H9 (cell line): ENCODE data around the gene MMD. TPM values are rescaled to one million over a fixed set of nuclear protein-coding genes. Genes with fewer than 3 reads are reported as not detected.

Experiments
- DNase-seq: peaks from one replicate; pipeline ENCODE4 v3.0.0-alpha.2; 2017
- H2AFZ ChIP-seq: one replicate; pipeline ENCODE4 v1.6.1; 2013; ENCODE audit warnings: mild to moderate bottlenecking, low read length, control low read depth, moderate library complexity
- H2AK5ac ChIP-seq: 2 replicates; pipeline ENCODE4 v1.6.1; 2013; ENCODE audit warnings: low read length, control low read depth, mixed read lengths; ENCODE audit not compliant: insufficient read length
- H2BK120ac ChIP-seq: one replicate; pipeline ENCODE4 v1.6.1; 2013; ENCODE audit warnings: low read depth, mild to moderate bottlenecking, low read length, control low read depth, inconsistent platforms; ENCODE audit not compliant: poor library complexity, severe bottlenecking
- H2BK12ac ChIP-seq: 2 replicates; pipeline ENCODE4 v1.6.1; 2013; ENCODE audit warnings: low read length, control low read depth, mixed read lengths, low read depth; ENCODE audit not compliant: insufficient read length
- H2BK15ac ChIP-seq: 2 replicates; pipeline ENCODE4 v1.6.1; 2013; ENCODE audit warnings: low read depth, low read length, control low read depth
- H2BK20ac ChIP-seq: one replicate; pipeline ENCODE4 v1.6.1; 2013; ENCODE audit warnings: low read depth, mild to moderate bottlenecking, low read length, control low read depth, inconsistent platforms; ENCODE audit not compliant: poor library complexity, severe bottlenecking
- H2BK5ac ChIP-seq: 2 replicates; pipeline ENCODE4 v1.6.1; 2013; ENCODE audit warnings: low read length, control low read depth, mixed read lengths; ENCODE audit not compliant: insufficient read length
- H3K14ac ChIP-seq: 2 replicates; pipeline ENCODE4 v1.6.1; 2013; ENCODE audit warnings: low read length, control low read depth; ENCODE audit not compliant: insufficient read depth
- H3K18ac ChIP-seq: 2 replicates; pipeline ENCODE4 v1.6.1; 2013; ENCODE audit warnings: low read depth, mild to moderate bottlenecking, mixed read lengths, low read length, control low read depth; ENCODE audit not compliant: insufficient read length
- H3K23ac ChIP-seq: 2 replicates; pipeline ENCODE4 v1.6.1; 2013; ENCODE audit warnings: low read length, control low read depth, mixed read lengths, low read depth; ENCODE audit not compliant: insufficient read length
- H3K23me2 ChIP-seq: 2 replicates; pipeline ENCODE4 v1.6.1; 2013; ENCODE audit warnings: low read depth, mild to moderate bottlenecking, mixed read lengths, low read length, control low read depth; ENCODE audit not compliant: insufficient read length, poor library complexity, severe bottlenecking
- H3K27ac ChIP-seq: 2 replicates; pipeline ENCODE4 v1.5.1; 2013; ENCODE audit warnings: low read length, control low read depth, mixed read lengths, low read depth; ENCODE audit not compliant: insufficient read length
- H3K27me3 ChIP-seq: 2 replicates; pipeline ENCODE4 v1.6.1; 2013; ENCODE audit warnings: low read length, control low read depth, inconsistent platforms; ENCODE audit not compliant: insufficient read depth
- H3K4ac ChIP-seq: 2 replicates; pipeline ENCODE4 v1.6.1; 2013; ENCODE audit warnings: low read depth, mild to moderate bottlenecking, control low read depth, inconsistent platforms, low read length, moderate library complexity
- H3K4me1 ChIP-seq: 2 replicates; pipeline ENCODE4 v1.6.1; 2013; ENCODE audit warnings: low read length, control low read depth, inconsistent platforms; ENCODE audit not compliant: insufficient read depth
- H3K4me2 ChIP-seq: 2 replicates; pipeline ENCODE4 v1.6.1; 2013; ENCODE audit warnings: low read length, control low read depth, mixed read lengths; ENCODE audit not compliant: insufficient read length, insufficient read depth
- H3K56ac ChIP-seq: 2 replicates; pipeline ENCODE4 v1.6.1; 2013; ENCODE audit warnings: low read depth, mild to moderate bottlenecking, mixed read lengths, low read length, control low read depth; ENCODE audit not compliant: insufficient read length
- H3K79me1 ChIP-seq: 2 replicates; pipeline ENCODE4 v1.6.1; 2013; ENCODE audit warnings: low read depth, mild to moderate bottlenecking, moderate library complexity, low read length, control low read depth, inconsistent platforms; ENCODE audit not compliant: insufficient read depth, poor library complexity, severe bottlenecking
- H3K79me2 ChIP-seq: 2 replicates; pipeline ENCODE4 v1.6.1; 2013; ENCODE audit warnings: low read length, control low read depth, inconsistent platforms; ENCODE audit not compliant: insufficient read depth
- H3K9ac ChIP-seq: 2 replicates; pipeline ENCODE4 v1.6.1; 2013; ENCODE audit warnings: low read length, control low read depth, mixed read lengths; ENCODE audit not compliant: insufficient read length; ENCODE audit errors: extremely low read depth
- H3K9me3 ChIP-seq: one replicate; pipeline ENCODE4 v1.6.1; 2013; ENCODE audit warnings: low read depth, low read length, inconsistent platforms; ENCODE audit not compliant: control insufficient read depth
- H3T11ph ChIP-seq: one replicate; pipeline ENCODE4 v1.6.1; 2013; ENCODE audit warnings: mild to moderate bottlenecking, low read length, control low read depth, inconsistent platforms
- H4K20me1 ChIP-seq: one replicate; pipeline ENCODE4 v1.6.1; 2013; ENCODE audit not compliant: control insufficient read depth, insufficient read length, insufficient read depth
- H4K5ac ChIP-seq: 2 replicates; pipeline ENCODE4 v1.6.1; 2013; ENCODE audit warnings: low read depth, mild to moderate bottlenecking, mixed read lengths, low read length, control low read depth; ENCODE audit not compliant: insufficient read length
- H4K8ac ChIP-seq: replicated peaks from 2 replicates; pipeline ENCODE4 v1.6.1; 2013; ENCODE audit warnings: low read length, control low read depth, mixed read lengths, low read depth; ENCODE audit not compliant: insufficient read length
- H4K91ac ChIP-seq: 2 replicates; pipeline ENCODE4 v1.6.1; 2013; ENCODE audit warnings: low read depth, mild to moderate bottlenecking, moderate library complexity, mixed read lengths, low read length, control low read depth; ENCODE audit not compliant: insufficient read length
- H3K27ac Mint-ChIP-seq, 3 experiments: 2 replicates in 2 of 3; 3 replicates in 1 of 3; pipeline ENCODE4 v1.8.0; 2020 to 2021; ENCODE audit warnings: mixed read lengths in 3 of 3, mild to moderate bottlenecking in 1 of 3, moderate library complexity in 1 of 3
- H3K27me3 Mint-ChIP-seq: 2 replicates; pipeline ENCODE4 v1.8.0; 2021; ENCODE audit warnings: low read depth, mild to moderate bottlenecking, moderate library complexity, mixed read lengths
- H3K36me3 Mint-ChIP-seq, 3 experiments: 2 replicates in 2 of 3; 3 replicates in 1 of 3; pipeline ENCODE4 v1.8.0; 2020 to 2021; ENCODE audit warnings: low read depth in 3 of 3, mixed read lengths in 3 of 3; ENCODE audit not compliant: insufficient read depth in 1 of 3
- H3K4me1 Mint-ChIP-seq, 2 experiments: 2 replicates each; pipeline ENCODE4 v1.8.0; 2020; ENCODE audit warnings: mixed read lengths in 2 of 2
- H3K4me3 Mint-ChIP-seq, 2 experiments: 2 replicates in 1 of 2; 3 replicates in 1 of 2; pipeline ENCODE4 v1.8.0; 2020 to 2021; ENCODE audit warnings: mild to moderate bottlenecking in 2 of 2, mixed read lengths in 2 of 2, moderate library complexity in 1 of 2
- H3K9me3 Mint-ChIP-seq, 2 experiments: 2 replicates in 1 of 2; 3 replicates in 1 of 2; pipeline ENCODE4 v1.8.0; 2020; ENCODE audit warnings: mild to moderate bottlenecking in 2 of 2, mixed read lengths in 2 of 2, moderate library complexity in 1 of 2
- CTCF ChIP-seq: fragments of 200-600 bp; sonication (generic); conservative IDR thresholded peaks from 3 replicates; pipeline ENCODE4 v1.8.0; 2021; ENCODE audit warnings: antibody characterized with exemption, mild to moderate bottlenecking
- WGBS: extraction: QIAGEN DNeasy Blood & Tissue Kit; methylation state at CpG from one replicate; pipeline ENCODE4 v1.1.7; 2013; ENCODE audit warnings: missing lambda C conversion rate, low lambda C conversion rate, mixed read lengths; ENCODE audit not compliant: insufficient read length; ENCODE audit errors: extremely low coverage; 5-methylcytosine and 5-hydroxymethylcytosine counted together
- total RNA-seq: library from RNA; stranded (reverse); gene quantifications from 2 replicates; pipeline ENCODE4 v1.2.1, GENCODE V29; 2021

Gene MMD
- total RNA-seq, 1 experiment from 2014 or later = 24.0 TPM

- H3K14ac ChIP-seq = no peak overlapping the region
- no peak overlapping the region for H3T11ph ChIP-seq
- Mint-ChIP-seq H3K27me3 (no peaks in the 10 kb centered on the region; the same call in 1 of the 2 replicates), H3K27ac (no peak overlapping the region), H3K4me1 (no peaks in the 10 kb centered on the region), H3K4me3 (no peak overlapping the region), H3K9me3 (no peaks in the 10 kb centered on the region), H3K36me3 (no peaks in the 10 kb centered on the region; a peak in 1 of 7 replicates)
- no peak overlapping the region for H2BK20ac ChIP-seq
- H3K27me3 ChIP-seq = no peaks in the 10 kb centered on the region
- H3K4me1 ChIP-seq = no peaks in the 10 kb centered on the region
- H3K18ac ChIP-seq = no peak overlapping the region
- no CpG with 5 or more reads among the region's 7 CpGs for WGBS
- H3K79me1 ChIP-seq = no peaks in the 10 kb centered on the region
- no peak overlapping the region for H3K56ac ChIP-seq
- H3K4ac ChIP-seq = no peak overlapping the region
- no peak overlapping the region for H2BK5ac ChIP-seq
- H3K9ac ChIP-seq = no peak overlapping the region
- H3K79me2 ChIP-seq = no peaks in the 10 kb centered on the region
- no peak overlapping the region for H3K4me2 ChIP-seq
- no peak overlapping the region for H4K8ac ChIP-seq
- no peak overlapping the region for H4K91ac ChIP-seq
- H2AK5ac ChIP-seq = no peak overlapping the region
- no peak overlapping the region for H2BK12ac ChIP-seq
- no peaks in the 10 kb centered on the region for H3K23me2 ChIP-seq
- no peaks in the 10 kb centered on the region for H4K20me1 ChIP-seq
- no peak overlapping the region for H2BK120ac ChIP-seq
- no peak overlapping the region for H2BK15ac ChIP-seq
- H3K9me3 ChIP-seq = no peaks in the 10 kb centered on the region
- H4K5ac ChIP-seq = no peak overlapping the region
- H3K27ac ChIP-seq = no peak overlapping the region
- TF ChIP-seq CTCF = no peak
- DNase-seq = no peak
- no peak overlapping the region for H3K23ac ChIP-seq
- H2AFZ ChIP-seq = no peak overlapping the region
Measured at GRCh38 chr17:55383771-55384642, 37.6 kb downstream of the MMD start.
